ENCODE data around the gene CDC40.

Gene CDC40

DNA sequence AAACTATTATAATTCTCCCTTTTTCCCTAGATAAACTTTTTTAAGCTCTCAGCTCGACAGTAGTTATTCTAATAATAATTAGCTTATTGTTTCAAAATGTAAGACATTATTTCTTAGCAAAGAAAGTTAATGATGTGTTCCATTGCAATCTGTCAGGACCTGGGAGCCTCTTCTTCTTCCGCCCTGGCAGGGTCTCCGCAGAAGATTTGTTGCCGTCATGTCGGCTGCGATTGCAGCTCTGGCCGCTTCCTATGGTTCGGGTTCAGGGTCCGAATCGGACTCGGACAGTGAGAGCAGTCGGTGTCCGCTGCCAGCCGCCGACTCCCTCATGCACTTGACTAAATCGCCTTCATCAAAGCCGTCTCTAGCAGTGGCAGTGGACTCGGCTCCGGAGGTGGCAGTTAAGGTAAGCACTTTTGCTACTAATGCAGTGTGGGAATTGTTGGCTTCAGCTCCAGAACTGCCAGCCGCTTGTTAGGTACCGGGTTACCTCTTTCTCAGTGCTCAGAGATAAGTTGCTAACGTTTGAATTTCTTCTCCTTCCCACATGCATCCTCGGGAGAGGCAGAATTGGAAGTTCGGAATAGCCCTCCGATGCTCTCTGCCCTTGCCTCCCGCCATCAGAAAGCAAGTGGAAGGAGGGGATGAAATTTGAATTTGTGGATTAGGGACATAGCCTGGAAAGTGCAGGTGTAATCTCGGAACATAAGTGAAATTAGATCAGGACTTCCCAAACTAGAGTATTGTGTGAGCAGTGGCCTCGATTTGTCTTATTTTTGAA is at the start of gene CDC40:
Gene CDC40 (plus strand): TSS at position 200 of the 781 bp plus-strand sequence. CDS start 18 bp downstream, at position 218.
- peak; percentile 5 to 61 (median 26) for DNase-seq

DNA sequence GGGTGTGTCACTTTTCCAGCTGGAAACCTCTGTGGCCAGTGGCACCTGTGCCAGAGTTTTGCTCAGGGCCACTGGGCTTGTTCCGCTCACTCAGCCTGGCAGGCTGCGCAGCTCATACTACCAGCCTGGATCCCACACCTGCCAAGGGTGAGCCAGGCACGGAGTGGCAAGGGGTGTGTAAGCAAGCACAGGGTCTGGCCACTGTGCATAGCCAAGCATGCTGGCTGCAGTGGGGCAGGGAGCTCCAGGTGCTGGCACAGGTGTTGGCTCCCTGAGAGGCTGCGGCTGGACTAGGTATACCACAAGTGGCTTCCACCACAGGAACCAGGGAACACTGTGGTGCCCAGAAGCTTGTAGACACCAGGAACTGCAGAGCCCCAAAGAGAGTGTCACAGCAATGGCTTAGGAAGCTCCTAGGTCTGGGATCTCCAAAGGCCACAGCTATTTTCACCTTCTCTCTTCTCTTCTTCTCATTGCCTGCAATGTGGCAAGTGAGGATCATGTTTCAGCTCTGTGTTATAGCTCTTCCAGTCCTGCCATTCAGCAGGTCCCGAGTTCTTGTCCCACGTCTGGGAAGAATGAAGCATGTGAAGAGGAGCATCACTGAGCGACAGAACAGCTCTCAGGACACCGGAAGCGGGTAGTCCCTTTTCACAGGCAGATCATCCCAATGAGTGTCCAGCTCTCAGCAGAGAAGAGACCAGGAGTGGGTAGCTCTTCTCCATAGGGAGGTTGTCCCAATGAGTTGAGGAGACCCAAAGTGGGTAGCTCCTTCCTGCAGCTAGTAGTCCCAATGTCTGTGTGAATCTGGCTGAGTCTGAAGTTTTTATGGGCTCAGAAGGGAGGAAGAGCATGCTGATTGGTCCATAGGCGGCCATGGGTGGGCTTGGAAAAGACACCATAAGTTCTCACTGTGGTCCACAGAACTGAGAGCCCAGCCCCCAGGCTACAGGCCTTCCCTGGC is 42.0 kb upstream of the CDC40 start:
- no peak for DNase-seq

DNA sequence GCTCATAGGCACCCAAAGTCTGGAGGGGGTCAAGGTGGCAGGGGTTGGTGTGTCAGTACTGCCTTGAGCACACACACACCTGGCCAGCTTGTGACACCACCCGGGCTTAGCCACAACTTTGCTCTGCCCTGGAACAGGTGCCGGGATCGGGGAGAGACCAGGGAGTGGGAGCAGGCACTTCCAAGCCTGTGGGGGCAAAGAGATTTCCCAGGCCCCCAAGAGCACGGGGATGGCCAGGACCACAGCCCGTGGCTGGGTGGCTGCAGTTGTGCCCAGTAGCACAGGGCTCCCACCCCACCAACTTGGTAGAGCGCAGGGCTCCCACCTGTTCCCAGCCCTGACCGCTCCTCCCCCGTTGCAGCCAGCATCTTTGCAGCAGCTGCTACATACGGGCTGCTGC is 41.2 kb upstream of the CDC40 start:
- no peak for DNase-seq

DNA sequence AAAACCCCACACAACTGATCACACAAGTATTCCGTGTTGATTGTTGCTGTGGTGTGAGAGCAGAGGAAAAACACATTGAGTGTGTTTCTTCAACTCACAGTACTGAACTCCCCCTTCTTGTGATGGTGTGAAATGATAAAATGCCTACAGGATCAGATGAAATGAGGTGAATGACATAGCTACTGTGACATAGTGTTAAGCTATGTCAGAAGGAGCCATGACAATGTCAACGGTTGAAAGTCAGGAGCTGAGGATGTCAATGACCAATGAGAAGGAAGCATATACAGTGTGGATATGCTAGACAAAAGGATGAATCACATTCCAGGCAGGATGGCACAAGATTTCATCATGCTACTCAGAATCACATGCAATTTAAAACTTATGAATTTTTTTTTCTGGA is 39.6 kb upstream of the CDC40 start:
- DNase-seq: no peak

DNA sequence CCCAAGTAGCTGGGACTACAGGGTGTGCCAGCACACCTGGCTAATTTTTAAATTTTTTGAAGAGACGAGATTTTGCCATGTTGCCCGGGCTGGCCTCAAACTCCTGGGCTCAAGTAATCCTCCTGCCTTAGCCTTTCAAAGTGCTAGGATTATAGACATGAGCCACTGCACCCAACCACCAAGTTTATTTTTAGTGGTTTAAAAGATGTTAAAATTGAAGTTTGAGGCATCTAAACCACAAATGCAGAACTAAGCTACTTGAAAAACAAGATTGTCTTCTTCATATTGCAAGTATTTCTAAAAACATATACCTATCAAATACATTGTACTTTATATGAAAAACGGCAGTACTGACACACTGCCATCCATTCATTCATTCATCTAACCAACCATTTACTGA is 32.4 kb upstream of the CDC40 start:
- no peak for DNase-seq

DNA sequence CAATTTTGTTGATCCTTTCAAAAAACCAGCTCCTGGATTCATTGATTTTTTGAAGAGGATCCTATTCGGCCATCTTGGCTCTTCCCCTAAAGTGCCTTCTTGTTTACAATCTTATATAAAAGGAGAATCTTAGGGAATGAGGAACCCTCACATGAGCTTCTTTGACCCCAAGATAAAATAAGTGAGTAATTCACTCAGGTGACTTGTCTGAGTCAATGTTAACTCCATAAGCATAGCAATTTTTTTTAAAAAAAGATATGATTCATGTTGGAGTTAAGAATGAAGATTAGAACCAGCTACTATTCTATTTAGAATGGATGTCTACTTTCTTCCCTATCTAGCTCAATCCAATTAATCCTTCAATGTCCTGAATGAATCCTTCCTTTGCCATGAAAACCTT is 21.7 kb upstream of the CDC40 start:
- no peak for DNase-seq

DNA sequence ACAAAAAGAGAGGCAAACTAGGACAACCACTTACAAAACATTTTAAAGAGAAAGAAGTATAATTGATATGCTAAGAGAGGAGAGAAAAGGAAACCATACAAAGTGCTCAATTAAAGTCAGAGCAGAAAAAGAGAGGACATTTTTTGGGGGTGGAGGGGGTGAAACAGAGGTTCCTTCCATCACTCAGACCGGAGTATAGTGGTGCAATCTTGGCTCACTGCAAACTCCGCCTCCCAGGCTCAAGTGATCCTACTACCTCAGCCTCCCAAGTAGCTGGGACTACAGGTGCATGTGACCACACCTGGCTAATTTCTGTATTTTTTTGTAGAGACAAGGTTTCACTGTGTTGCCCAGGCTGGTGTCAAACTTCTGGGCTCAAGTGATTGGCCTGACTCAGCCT is 10.1 kb upstream of the CDC40 start:
- no peak for DNase-seq

DNA sequence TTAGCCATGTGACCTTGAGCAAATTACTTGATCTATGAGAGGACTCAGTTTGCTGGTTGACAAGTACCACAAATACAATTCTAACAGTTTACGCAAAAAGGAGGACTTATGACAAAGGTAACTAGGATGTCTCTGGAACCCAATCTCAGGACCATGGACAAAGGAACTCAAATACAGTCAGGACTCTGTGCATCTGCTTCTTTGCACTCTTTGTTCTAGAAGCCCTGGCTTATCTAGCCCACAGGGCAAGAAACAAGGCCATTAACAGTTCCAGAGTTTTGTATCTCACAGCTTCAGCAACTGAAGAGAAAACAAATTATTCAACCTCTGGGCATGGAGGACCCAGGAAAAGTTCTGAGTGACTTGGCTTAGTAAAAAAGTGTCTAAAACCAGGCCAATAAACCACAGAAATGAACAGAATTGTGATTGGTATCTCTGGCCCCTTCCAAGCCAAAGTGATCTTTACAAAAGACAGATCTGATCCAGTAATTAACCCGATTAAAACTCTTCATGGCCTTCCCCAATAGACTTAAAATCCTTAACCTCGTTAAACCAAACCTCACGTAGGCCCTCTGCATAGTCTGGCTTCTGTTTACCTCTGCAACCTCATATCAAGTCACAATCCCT is 6.6 kb upstream of the CDC40 start:
- DNase-seq: no peak

DNA sequence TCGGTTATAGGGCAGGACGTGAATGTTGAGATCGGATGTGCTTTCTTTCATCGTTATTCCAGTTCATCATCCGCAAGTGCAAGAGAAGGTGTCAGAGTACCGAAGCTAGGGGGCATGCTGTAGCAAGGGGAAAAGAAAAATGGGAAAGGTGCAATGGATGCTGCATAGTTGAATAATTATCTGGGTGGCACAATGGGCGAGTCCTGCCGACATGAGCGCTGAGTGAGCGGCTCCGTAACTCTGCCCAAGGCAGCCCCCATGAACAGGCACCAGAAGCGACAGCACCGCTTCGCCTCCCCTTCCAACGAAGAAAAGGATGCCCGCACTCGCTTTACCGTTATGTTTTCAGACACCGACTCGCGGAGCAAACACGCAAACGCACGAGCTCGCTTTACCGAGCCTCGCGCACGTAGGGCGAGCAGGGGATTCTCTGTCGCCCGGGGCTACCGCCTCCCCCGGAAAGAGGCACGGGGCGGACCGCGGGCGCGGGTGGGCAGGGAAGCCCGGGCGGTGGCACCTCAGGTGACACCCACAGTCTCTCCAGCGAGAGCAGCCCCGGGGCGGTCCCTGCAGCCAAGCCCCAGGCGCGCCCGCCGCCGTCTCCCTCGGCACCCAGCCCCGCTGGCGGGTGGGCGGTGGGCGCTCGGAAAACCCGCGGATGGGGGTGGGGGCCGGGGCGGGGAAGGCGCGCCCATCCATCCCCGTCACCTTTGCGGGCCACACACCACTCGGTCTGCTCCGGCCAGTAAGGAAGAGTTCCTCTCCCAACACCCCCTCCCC is 1.4 kb upstream of the CDC40 start:
- peak; percentile 10 to 50 (median 21) for DNase-seq

DNA sequence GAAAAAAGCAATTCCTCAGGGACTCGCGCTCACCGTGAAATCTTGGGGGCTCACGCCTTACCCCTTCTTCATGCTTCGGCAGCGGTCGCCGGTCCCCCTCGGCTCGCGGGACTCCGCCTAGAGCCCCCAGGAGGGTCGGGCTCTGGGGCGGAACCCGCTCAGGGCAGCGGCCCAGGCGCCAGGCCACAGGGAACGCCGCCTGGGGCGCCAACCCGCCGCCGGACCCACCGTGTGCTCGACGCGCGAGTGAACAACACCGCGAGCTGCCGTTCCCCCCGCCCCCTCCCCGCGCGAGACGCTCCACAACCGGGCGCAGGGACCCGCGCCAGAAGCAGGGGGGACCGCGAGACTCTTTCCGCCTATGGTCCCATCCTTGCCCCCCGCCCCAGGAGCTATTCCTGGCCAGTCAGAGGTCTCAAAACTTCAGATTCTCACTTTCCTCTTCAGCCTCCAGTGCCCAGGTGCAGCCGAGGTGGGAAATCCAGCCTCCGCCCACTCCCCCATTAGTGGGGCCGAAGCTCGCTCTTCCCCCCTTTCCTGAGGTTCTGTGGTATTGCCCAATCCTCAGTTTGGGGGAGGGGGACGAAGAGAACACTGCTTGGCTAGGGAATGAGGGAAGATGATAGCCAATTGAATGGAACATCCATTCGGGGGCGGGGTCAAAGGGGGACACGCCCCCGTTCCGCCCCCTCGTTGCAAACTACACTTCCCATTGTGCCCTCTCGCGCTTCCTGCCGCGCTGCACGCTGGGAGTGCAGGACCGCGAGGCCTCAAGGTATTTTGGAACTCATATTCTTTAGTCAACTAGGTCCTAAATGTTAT is 610 bp upstream of the CDC40 start, which contains the start of gene WASF1:
Gene WASF1 (minus strand): TSS at position 265 of the 822 bp plus-strand sequence. CDS start 52,069 bp downstream, outside the sequence.
- peak; percentile 55 to 86 (median 76) for DNase-seq

DNA sequence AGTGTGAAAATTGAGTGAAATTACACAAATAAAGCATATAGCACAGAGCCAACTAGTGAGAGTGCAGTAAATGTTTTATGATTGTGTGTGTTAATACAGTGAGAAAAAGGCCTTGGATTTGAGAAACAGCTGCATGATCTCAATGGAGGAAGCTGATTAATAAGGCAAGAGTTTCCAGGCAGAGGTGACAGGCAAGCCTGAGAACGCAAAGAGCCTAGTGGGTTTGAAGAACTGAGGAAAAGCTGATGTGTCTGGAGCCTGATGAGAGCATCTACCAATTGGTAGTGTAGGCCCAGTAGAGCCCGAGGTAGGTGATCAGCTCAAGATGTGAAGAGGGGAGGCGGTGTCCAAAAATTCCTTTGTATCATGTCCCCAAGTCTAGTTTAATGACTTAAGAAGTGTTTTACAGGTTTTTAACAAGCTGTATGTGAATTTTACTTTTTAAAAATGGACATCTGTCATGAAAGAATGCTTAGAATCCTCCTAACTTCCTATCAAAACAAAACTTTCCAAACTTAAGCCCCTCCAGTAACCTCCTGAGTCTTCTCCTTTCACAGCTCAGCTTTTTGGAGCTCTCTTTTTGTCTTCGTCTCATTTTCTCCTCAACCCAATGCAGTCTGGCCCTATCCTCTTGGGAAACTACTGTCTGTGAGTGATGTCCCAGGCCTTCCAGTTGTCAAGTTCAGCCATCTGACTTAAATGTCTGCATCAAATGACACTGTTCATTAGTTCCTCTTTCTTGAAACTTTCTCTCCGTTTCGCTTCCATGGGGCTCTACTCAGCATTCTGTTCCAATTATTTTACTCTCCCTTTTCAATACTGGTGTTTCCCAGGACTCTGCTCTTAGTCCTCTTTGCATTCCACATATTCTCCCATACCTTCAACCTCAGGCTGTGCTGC is 1.2 kb downstream of the CDC40 start:
- DNase-seq: no peak

DNA sequence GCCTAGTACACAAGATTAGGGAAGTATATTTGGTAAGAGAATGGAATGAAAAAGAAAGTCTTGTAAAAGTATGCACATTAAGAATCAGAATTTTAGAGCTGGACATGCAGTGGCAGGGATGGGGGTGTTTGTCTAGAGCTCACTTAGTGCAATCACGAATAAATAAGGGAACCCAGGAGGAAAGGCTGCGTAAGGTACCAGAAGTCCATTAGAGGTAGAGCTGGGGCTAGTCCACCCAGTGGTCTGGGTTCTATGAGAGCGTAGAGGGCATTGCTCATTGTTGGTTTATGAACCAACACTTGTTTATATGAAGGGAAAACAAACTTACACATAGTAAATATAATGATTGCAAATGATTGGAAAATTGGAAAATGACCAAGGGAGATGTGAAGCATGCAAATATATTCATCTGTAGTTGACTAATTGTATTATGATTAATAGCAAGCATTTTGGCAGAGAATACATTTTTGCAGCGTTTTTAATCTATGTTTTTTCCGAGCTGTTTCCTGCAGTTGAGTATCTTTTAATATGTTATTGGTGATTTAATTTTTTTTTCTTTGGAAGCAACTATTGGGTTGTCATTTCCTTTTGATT is 3.2 kb downstream of the CDC40 start:
- DNase-seq: no peak

DNA sequence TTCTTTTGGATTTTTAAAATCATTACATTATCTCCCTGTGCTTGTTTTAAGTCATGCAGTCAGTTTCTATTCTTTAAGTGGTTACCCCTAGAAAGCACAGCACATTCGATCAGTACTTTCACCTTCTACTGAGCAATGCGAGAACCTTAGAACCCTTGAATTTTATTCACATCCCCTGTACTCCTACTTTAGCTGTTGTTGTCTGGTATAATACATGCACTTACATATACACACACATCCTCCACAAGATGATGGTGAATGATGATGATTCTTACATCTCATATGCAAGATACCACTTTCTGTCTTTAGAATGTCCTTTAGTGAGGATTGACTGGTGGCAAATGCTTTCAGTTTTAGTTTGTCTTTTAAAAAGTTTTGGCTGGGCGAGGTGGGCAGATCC is 5.7 kb downstream of the CDC40 start:
- DNase-seq: no peak

DNA sequence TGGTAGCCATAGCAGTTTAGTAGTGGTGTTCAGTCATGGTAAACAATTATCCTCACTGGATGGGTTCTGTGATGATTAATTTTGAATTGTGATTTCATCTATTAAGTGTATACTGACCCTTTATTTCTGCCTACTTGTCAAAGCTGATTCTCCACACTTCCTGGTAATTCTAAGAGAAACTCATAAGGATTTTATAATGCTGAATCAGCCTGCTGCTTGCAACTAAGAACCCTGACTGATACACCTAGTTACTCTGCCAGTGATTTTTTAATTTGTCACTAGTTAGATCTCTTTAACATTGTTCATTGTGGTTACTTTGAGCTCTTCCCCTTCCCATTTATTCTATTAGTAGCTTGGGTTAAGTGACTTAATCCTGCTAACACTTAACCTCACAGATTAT is 8.6 kb downstream of the CDC40 start:
- DNase-seq: no peak

DNA sequence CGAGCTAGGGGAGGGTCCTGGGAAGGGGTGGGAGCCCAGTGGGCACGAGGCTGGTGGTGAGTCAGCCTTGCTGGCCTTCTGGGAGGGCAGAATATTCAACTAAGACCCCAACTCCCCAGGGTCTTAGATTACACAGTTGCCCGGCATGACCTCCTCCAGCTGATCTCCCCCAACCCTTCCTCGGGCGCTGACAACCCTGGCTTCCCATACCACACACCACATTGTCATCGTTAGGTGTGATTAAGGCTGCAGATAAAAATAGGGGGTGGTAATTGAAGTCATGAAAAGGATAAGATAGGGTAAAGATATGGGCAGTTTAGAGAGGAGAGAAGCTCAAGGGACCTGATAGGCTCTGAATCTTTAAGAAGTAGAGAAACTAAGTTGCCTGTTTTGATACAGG is 10.5 kb downstream of the CDC40 start:
- no peak for DNase-seq

DNA sequence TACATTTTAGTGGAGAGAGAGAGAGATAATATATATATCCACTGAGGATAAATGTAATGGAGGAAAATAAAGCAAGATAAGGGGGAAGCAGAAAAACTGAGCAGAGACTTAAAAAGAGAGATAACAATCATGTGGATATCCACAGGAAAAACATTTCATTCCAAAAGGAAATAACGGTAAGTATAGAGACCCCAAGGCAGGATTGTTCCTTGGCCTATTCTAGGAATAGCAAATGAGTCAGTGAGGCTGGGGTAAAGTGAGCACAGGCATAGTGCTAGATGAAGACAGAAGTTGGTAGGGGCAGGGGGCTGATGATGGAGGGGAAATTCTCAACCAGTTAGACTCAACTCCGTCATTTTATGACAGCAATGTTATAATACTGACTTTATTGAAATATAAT is 11.2 kb downstream of the CDC40 start:
- no peak for DNase-seq

DNA sequence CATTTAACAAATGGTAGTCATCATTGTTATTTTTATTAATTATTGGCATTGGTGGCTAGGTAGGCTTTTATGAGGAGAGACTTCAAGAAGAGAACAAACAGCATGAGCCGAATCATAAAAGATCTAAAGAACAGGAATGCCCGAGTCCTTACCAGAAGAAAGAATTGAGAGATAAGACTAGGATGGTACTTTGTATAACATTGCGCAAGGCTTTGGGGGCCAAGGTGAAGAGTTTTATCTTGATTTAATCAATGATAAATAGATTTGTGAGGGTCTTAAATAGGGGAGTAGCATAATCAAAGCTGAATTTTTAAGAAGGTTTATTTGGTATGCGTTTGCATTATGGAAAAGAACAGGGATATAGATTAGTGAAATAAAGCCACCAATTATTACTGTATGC is 15.4 kb downstream of the CDC40 start:
- DNase-seq: no peak

DNA sequence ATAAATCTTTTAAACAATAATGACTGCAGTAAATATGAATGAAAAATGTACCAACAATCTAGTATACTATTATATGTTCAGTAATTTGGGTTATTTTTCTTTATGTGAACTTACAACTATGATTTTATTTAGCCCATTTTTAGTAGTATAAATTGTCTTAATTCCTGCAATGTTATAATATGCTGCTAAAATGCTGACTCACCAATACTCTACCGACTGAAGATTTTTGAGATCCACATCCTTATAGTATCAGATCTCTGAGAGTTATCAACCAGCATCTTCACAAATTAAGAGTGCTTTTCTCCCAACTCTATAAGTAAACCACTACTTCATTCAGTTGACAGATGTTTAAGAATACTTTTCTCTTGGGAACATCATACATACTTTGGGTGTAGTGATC is 16.6 kb downstream of the CDC40 start:
- DNase-seq: no peak

DNA sequence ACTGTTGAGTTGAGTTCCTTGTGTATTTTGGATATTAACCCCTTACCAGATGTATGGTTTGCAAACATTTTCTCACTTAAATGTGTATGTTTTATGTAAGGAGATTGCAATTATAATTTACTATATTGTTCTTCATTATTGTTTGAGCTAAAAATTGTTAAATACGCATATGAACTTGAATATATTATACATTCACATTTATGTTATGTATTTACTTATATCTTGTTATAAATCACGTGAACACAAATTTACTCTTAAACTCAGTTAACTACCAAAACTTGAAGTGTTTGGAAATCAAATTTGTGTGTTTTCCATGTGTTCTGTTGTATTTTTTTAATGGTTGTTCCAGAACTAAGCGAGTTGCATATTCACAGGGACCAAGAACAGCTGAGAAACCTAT is 18.3 kb downstream of the CDC40 start:
- no peak for DNase-seq

Data from activated naive CD4-positive, alpha-beta T cell (primary cell).